ENCODE results near the gene TMC6. TPM values are rescaled to one million over a fixed set of nuclear protein-coding genes. Genes with fewer than 3 reads are reported as not detected.

Gene TMC6
- total and polyA plus RNA-seq, 4 donors, result 7.7 to 61.9 (median 13.3) TPM

DNA sequence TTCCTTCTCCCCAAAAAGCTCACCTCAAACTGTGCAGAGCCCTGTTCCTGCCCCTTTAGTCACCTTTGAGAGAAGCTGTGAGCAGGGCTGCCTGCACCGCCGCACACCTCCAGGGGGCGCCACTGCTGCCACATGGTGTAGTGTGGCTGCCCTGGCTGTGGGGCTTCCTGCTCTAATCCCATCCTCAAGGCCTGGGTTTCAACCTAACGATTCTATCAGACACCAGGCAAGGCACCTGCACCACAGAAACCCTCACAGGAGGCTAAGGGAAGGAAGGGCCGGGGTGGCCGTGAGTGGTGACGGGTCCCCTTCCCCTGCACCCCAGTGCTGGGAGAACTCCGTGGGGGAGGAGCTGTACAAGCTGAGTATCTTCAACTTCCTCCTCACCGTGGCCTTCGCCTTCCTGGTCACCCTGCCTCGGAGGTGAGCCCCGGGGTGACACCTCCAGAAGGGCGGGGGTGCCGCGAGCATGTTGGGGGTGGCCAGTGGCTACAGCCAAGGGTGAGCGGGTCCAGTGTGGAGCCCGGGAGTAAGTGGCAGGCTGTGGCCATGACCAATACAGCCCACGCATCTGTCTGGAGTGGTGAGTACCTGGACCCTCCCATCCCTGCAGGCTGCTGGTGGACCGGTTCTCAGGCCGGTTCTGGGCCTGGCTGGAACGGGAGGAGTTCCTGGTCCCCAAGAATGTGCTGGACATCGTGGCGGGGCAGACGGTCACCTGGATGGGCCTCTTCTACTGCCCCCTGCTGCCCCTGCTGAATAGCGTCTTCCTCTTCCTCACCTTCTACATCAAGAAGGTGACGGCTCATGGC is 9.0 kb upstream of the TMC6 start:
- Histone ChIP-seq H3K27me3 (ENCODE audit: control insufficient read depth in 4 of 4, insufficient read depth in 4 of 4, low read length in 3 of 4) (no peaks in the 10 kb centered on the region), H3K9me3 (ENCODE audit: control insufficient read depth in 4 of 4, low read length in 3 of 4) (no peaks in the 10 kb centered on the region), H3K27ac (ENCODE audit: low read depth in 1 of 2, low read length in 2 of 2) (no peak overlapping the region), H3K36me3 (ENCODE audit: control insufficient read depth in 4 of 4, insufficient read depth in 3 of 4, low read depth in 1 of 4, low read length in 3 of 4) (no peaks in the 10 kb centered on the region), H3K9ac (ENCODE audit: low read depth in 1 of 2, low read length in 2 of 2) (no peak overlapping the region), H3K4me3 (ENCODE audit: low read depth in 1 of 3, low read length in 3 of 3) (no peak overlapping the region), H3K4me1 (ENCODE audit: control insufficient read depth in 4 of 4, insufficient read depth in 4 of 4, low read length in 3 of 4) (peaks cover 0 to 12% (median 2%) of the 10 kb centered on the region in 4 donors)
- 58% methylated on average over 26 of the region's 26 CpGs for WGBS
- no peak for DNase-seq (ENCODE audit: low spot score)
- no peak for TF ChIP-seq YY1 (IDR thresholded peaks at IDR 0.05)

DNA sequence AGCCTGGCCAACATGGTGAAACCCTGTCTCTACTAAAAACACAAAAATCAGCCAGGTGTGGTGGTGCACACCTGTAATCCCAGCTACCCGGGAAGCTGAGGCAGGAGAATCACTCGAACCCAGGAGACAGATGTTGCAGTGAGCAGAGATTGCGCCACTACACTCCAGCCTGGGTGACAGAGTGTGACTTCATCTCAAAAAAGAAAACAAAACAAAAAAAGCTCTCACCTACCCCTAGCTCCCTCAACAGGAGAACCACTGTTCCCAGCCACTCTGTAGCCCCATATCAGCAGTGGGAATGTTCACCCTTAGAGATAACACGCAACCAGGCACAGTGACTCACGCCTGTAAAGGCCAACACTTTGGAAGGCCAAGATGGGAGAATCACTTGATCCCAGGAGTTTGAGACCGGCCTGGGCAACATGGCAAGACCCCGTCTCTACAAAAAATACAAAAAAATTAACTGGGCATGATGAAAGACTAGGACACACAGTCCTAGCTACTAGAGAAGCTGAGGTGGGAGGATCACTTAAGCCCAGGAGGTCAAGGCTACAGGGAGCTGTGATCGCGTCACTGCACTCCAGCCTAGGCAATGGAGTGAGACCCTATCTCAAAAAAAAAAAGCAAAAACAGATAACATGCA is 7.4 kb upstream of the TMC6 start:
- Histone ChIP-seq H3K27ac (ENCODE audit: low read depth in 1 of 2, low read length in 2 of 2) (no peak overlapping the region), H3K36me3 (ENCODE audit: control insufficient read depth in 4 of 4, insufficient read depth in 3 of 4, low read depth in 1 of 4, low read length in 3 of 4) (no peaks in the 10 kb centered on the region), H3K9ac (ENCODE audit: low read depth in 1 of 2, low read length in 2 of 2) (no peak overlapping the region), H3K4me3 (ENCODE audit: low read depth in 1 of 3, low read length in 3 of 3) (no peak overlapping the region), H3K27me3 (ENCODE audit: control insufficient read depth in 4 of 4, insufficient read depth in 4 of 4, low read length in 3 of 4) (no peaks in the 10 kb centered on the region), H3K9me3 (ENCODE audit: control insufficient read depth in 4 of 4, low read length in 3 of 4) (no peaks in the 10 kb centered on the region), H3K4me1 (ENCODE audit: control insufficient read depth in 4 of 4, insufficient read depth in 4 of 4, low read length in 3 of 4) (peaks cover 0 to 11% (median 2%) of the 10 kb centered on the region in 4 donors)
- TF ChIP-seq HNF4A (conservative IDR thresholded peaks at IDR 0.05) (no peak), NR2F2 (IDR thresholded peaks at IDR 0.05) (no peak), GABPA (IDR thresholded peaks at IDR 0.05 in 1 of 2, conservative IDR thresholded peaks at IDR 0.05 in 1 of 2) (no peak), RXRA (IDR thresholded peaks at IDR 0.05) (no peak), YY1 (IDR thresholded peaks at IDR 0.05) (no peak), TAF1 (conservative IDR thresholded peaks at IDR 0.05) (no peak), FOXA2 (IDR thresholded peaks at IDR 0.05) (no peak), FOXA1 (IDR thresholded peaks at IDR 0.05) (no peak), JUND (IDR thresholded peaks at IDR 0.05) (no peak), SP1 (IDR thresholded peaks at IDR 0.05) (no peak), HNF4G (IDR thresholded peaks at IDR 0.05) (no peak), RAD21 (IDR thresholded peaks at IDR 0.05) (no peak)
- TF ChIP-seq, protein P1, sequence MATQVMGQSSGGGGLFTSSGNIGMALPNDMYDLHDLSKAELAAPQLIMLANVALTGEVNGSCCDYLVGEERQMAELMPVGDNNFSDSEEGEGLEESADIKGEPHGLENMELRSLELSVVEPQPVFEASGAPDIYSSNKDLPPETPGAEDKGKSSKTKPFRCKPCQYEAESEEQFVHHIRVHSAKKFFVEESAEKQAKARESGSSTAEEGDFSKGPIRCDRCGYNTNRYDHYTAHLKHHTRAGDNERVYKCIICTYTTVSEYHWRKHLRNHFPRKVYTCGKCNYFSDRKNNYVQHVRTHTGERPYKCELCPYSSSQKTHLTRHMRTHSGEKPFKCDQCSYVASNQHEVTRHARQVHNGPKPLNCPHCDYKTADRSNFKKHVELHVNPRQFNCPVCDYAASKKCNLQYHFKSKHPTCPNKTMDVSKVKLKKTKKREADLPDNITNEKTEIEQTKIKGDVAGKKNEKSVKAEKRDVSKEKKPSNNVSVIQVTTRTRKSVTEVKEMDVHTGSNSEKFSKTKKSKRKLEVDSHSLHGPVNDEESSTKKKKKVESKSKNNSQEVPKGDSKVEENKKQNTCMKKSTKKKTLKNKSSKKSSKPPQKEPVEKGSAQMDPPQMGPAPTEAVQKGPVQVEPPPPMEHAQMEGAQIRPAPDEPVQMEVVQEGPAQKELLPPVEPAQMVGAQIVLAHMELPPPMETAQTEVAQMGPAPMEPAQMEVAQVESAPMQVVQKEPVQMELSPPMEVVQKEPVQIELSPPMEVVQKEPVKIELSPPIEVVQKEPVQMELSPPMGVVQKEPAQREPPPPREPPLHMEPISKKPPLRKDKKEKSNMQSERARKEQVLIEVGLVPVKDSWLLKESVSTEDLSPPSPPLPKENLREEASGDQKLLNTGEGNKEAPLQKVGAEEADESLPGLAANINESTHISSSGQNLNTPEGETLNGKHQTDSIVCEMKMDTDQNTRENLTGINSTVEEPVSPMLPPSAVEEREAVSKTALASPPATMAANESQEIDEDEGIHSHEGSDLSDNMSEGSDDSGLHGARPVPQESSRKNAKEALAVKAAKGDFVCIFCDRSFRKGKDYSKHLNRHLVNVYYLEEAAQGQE (IDR thresholded peaks at IDR 0.05), result no peak
- TF ChIP-seq, protein P2, sequence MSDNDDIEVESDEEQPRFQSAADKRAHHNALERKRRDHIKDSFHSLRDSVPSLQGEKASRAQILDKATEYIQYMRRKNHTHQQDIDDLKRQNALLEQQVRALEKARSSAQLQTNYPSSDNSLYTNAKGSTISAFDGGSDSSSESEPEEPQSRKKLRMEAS (IDR thresholded peaks at IDR 0.05), result no peak
- TF ChIP-seq, protein P3, sequence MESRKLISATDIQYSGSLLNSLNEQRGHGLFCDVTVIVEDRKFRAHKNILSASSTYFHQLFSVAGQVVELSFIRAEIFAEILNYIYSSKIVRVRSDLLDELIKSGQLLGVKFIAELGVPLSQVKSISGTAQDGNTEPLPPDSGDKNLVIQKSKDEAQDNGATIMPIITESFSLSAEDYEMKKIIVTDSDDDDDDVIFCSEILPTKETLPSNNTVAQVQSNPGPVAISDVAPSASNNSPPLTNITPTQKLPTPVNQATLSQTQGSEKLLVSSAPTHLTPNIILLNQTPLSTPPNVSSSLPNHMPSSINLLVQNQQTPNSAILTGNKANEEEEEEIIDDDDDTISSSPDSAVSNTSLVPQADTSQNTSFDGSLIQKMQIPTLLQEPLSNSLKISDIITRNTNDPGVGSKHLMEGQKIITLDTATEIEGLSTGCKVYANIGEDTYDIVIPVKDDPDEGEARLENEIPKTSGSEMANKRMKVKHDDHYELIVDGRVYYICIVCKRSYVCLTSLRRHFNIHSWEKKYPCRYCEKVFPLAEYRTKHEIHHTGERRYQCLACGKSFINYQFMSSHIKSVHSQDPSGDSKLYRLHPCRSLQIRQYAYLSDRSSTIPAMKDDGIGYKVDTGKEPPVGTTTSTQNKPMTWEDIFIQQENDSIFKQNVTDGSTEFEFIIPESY (IDR thresholded peaks at IDR 0.05), result no peak
- TF ChIP-seq, protein P4, sequence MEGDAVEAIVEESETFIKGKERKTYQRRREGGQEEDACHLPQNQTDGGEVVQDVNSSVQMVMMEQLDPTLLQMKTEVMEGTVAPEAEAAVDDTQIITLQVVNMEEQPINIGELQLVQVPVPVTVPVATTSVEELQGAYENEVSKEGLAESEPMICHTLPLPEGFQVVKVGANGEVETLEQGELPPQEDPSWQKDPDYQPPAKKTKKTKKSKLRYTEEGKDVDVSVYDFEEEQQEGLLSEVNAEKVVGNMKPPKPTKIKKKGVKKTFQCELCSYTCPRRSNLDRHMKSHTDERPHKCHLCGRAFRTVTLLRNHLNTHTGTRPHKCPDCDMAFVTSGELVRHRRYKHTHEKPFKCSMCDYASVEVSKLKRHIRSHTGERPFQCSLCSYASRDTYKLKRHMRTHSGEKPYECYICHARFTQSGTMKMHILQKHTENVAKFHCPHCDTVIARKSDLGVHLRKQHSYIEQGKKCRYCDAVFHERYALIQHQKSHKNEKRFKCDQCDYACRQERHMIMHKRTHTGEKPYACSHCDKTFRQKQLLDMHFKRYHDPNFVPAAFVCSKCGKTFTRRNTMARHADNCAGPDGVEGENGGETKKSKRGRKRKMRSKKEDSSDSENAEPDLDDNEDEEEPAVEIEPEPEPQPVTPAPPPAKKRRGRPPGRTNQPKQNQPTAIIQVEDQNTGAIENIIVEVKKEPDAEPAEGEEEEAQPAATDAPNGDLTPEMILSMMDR (IDR thresholded peaks at IDR 0.05; ENCODE audit: low read depth, low read length, missing input control), result no peak
- TF ChIP-seq, protein P5, sequence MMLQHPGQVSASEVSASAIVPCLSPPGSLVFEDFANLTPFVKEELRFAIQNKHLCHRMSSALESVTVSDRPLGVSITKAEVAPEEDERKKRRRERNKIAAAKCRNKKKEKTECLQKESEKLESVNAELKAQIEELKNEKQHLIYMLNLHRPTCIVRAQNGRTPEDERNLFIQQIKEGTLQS (IDR thresholded peaks at IDR 0.05), result no peak
- DNase-seq (ENCODE audit: low spot score), result no peak
- WGBS, result 97% methylated on average over 9 of the region's 9 CpGs
